Inflammatory macrophage treated with lipopolysaccharide for 4 hours (primary cell): ENCODE data around the gene AGFG2.
"Not testable (repeated sequence)": the region's sequence is repeated elsewhere in the genome, so short reads cannot be mapped to it uniquely, and the experiment has no call there.

Experiments used
- DNase-seq: peaks from one replicate; pipeline ENCODE4 v3.0.0-alpha.2; 2020

The AGFG2 gene

GRCh38 chr7:100553032-100553431, 14.0 kb downstream of the AGFG2 start:
- no peak for DNase-seq

- DNase-seq = peak; percentile 30
Observed at GRCh38 chr7:100555701-100556100, 16.7 kb downstream of the AGFG2 start.

- peak; percentile 70 for DNase-seq
Observed at GRCh38 chr7:100556541-100556940, 17.5 kb downstream of the AGFG2 start.

- DNase-seq = no peak
Observed at GRCh38 chr7:100559127-100559526, 20.1 kb downstream of the AGFG2 start.

- DNase-seq = no peak
Observed at GRCh38 chr7:100561491-100562194, 22.6 kb downstream of the AGFG2 start.

DNA sequence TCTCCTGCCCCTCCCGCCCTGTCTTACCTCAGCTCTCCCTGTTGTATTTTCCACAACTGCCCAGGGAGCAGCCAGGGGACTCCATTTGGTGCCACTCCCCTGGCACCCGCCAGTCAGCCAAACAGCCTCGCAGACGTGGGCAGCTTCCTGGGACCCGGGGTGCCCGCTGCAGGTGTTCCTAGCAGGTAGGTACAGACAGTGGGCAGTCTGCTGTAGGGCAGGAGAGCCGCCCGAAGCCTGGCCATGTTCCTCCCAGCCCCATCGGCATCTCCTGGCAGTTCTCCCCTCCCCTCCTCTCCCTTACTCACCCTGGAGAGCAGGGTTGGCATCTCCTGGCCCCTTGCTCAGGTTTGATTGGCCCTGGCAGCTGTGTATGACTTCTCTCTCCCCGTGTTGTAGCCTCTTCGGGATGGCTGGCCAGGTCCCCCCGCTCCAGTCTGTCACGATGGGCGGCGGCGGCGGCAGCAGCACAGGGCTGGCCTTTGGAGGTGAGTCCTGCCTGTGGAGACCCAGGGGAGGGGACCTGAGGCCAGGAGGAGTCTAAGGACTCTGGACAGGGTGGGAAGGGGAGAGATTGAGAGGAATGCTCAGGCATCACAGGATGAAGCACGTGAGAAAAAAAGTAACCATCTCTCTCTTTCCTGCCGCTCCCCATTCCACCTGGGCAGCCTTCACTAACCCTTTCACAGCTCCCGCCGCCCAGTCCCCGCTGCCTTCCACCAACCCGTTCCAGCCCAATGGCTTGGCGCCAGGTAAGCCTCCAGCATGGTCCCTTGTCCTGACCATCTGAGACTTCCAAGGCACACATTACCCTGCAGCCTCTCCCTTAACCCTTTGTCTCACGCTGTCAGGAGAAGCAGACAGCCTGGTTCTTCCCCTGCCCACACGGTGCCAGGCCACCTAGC, 23.4 kb downstream of the AGFG2 start:
- DNase-seq = no peak

DNA sequence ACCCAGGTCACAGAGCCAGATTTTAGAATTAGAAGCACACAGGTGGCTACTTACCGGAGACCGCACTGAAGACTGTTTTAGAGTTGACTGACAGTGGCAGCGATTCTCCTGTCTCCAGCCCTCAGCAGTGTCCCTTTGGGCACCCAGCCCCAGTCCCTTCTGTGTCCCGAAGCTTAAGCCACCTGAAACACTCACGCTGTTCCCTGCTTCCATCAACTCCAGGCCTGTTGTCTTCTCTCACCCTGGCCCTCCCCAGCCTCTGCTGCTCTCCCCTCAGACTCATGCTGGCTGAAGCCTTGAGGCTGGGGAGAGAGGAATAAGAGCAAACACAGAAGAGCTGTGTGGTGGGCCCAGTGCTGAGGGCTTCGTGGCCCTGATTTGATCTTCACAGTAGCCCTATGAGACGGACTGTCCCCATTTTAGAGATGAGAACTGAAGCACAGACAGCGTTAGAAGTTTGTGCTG, 24.1 kb downstream of the AGFG2 start:
- no peak for DNase-seq

- DNase-seq = peak; percentile 68
Observed at GRCh38 chr7:100563809-100564400, 24.9 kb downstream of the AGFG2 start.

DNA sequence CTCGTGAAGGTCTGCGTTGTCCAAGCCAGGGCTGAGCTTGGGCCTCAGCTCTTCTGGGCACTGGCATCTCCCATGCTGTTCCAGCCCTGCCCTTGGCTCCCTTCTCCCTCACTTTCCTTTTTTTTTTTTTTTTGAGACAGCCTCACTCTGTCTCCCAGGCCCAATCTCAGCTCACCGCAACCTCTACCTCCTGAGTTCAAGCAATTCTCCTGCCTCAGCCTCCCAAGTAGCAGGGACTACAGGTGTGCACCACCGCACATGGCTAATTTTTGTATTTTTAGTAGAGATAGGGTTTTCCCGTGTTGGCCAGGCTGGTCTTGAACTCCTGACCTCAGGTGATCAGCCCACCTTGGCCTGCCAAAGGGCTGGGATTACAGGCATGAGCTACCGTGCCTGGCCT, 25.4 kb downstream of the AGFG2 start:
- not testable (repeated sequence) for DNase-seq

GRCh38 chr7:100565133-100565571, 26.1 kb downstream of the AGFG2 start:
- DNase-seq = no peak

GRCh38 chr7:100566018-100566531, 27.1 kb downstream of the AGFG2 start:
- no peak for DNase-seq

- DNase-seq = no peak
Observed at GRCh38 chr7:100567031-100567730, 28.2 kb downstream of the AGFG2 start.

- DNase-seq = no peak
Observed at GRCh38 chr7:100567751-100568175, 28.8 kb downstream of the AGFG2 start.

- no peak for DNase-seq
Observed at GRCh38 chr7:100568176-100568895, 29.3 kb downstream of the AGFG2 start.

GRCh38 chr7:100568896-100569844, 30.2 kb downstream of the AGFG2 start:
- DNase-seq = peak; percentile 56

DNA sequence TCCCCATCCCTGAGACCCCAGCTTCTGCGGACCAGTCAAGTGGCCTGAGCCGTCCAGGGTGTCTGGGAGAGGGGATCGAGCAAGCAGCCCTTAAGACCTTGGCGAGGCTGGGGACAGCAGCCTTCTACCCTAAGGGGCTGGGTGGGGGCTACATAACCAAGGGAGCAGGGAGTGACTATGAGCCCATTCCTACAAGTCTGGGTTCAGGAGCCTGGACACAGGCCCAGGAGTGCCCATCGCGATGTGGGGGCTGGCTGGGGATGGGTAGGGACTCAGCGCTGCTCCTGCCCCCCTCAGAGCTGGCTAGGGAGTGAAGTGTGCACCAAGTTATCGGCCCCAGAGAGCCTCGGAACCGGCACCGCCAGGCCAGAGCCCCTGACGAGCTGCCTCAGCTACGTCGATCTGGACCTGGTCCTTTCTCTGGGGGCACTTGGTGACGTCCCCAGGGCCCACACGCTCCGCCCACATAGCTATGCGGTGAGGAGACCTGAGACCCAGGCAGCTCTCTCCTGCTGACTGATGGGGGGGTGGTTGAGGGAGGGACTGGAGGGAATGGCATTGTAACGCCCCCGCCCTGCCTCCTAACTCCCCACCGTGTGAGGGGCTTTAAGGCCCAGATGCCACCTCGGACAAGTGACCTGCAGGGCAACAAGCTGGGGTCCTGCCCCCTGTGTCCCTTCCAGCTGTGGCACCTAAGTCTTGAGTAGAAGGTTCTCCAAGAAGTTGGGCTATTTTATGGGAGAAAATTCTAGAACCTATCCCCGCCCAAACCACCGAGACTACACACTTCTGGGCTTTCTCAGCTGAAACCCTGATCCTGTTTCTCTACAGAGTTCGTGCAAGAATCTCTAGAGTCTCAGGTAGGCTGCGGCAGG, 32.2 kb downstream of the AGFG2 start:
- no peak for DNase-seq

DNA sequence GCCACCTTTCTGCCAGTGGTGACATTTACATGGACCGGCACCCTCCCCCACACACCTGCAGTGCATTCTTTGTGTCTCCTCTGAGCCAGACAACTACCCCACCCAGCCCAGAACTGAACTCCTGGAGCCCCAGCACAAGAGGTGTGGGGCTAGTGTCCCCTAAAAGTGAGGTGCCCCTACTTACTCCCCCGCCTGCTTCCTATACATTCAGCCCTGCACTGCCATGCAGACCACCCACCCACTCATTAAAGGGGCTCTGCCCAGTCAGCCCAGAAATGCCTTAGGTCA, 32.8 kb downstream of the AGFG2 start:
- no peak for DNase-seq

DNA sequence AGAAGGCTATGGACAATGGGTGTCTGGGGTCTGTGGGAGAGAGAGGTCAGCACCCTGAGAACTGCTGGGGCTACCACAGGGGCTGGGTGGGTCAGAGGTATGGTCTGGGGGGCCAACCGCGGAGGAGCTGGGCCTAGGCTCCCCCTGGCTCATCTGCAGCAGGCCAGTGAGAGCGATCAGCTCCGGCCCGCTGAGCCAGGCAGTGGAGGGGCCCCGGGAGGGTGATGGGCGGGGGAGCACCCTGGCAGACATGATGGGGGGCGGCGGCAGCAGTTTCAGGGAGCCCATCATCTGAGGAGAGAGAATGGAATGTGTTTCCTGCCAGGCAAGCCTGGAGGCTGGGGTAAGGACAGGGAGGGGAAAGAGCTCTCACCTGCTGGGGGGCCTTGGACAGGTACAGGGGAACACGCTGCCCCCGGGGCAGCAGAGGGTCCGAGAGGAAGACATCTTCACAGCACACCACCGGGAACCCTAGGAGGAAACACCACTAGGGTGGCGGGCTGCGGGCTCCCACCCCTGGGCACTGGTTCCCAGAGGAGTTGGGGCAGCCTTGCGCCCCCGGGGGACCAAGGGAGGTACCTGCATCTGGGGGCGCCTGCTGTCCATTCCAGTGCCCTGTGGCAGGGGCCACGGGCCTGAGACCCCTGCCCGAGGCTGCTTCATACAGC, 33.4 kb downstream of the AGFG2 start:
- no peak for DNase-seq

- no peak for DNase-seq
Observed at GRCh38 chr7:100572949-100573675, 34.1 kb downstream of the AGFG2 start.
